ENCODE measurements around the gene UAP1. TPM values are rescaled to one million over a fixed set of nuclear protein-coding genes. Genes with fewer than 3 reads are reported as not detected.

Gene UAP1
- total RNA-seq, 4 donors from 2014 or later: 51.5 to 246 (median 61.8) TPM

DNA sequence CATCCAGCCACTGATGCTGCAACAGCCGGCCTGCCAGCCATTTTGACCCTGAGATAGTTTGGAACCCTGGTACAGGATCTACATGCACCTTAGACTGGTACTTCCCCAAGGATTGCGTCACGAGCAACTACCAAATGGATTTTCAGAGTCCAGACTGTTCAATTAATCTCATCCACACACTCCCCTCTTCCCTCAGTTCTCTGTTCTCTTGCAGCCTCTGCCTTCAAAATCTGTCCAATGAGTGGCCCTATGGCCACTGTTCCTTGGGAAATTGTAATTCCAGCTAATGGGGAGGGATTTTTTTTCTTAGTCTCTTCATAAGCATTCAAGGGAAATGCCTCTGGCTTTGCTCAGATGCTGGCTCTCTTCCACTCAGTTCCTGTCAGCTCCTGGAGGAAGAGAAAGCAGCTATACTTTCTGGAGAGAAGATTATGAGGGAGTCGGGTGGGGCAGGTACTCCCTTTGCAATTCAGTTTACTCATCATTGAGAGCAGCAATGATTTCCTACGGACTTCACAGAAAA is 19.8 kb upstream of the UAP1 start:
- peak overlapping the region; percentile 66 to 81 (median 74) for H3K27ac ChIP-seq (replicated peaks in 1 of 4)
- intact Hi-C loops (cut with DNase I): no loop called here
- H3K27me3 ChIP-seq: no peaks in the 10 kb centered on the region
- H3K4me3 ChIP-seq: no peak overlapping the region
- H3K4me1 ChIP-seq: peaks cover 10 to 16% (median 14%) of the 10 kb centered on the region in 4 donors
- H3K9me3 ChIP-seq: peaks cover 0 to 6% (median 0%) of the 10 kb centered on the region in 4 donors
- H3K36me3 ChIP-seq: no peaks in the 10 kb centered on the region
- WGBS: 40% methylated on average over 5 of the region's 5 CpGs
- no peak for DNase-seq (ENCODE audit: extremely low spot score)
- TF ChIP-seq, protein P1, sequence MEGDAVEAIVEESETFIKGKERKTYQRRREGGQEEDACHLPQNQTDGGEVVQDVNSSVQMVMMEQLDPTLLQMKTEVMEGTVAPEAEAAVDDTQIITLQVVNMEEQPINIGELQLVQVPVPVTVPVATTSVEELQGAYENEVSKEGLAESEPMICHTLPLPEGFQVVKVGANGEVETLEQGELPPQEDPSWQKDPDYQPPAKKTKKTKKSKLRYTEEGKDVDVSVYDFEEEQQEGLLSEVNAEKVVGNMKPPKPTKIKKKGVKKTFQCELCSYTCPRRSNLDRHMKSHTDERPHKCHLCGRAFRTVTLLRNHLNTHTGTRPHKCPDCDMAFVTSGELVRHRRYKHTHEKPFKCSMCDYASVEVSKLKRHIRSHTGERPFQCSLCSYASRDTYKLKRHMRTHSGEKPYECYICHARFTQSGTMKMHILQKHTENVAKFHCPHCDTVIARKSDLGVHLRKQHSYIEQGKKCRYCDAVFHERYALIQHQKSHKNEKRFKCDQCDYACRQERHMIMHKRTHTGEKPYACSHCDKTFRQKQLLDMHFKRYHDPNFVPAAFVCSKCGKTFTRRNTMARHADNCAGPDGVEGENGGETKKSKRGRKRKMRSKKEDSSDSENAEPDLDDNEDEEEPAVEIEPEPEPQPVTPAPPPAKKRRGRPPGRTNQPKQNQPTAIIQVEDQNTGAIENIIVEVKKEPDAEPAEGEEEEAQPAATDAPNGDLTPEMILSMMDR (IDR thresholded peaks at IDR 0.05): peak in 1 of 3 experiments; percentile 6
- peak; percentile 75 to 81 for TF ChIP-seq POLR2AphosphoS5 (IDR thresholded peaks at IDR 0.05)
- TF ChIP-seq POLR2A (IDR thresholded peaks at IDR 0.05; ENCODE audit: low read depth): no peak
- TF ChIP-seq EP300 (IDR thresholded peaks at IDR 0.05): peak; percentile 10

DNA sequence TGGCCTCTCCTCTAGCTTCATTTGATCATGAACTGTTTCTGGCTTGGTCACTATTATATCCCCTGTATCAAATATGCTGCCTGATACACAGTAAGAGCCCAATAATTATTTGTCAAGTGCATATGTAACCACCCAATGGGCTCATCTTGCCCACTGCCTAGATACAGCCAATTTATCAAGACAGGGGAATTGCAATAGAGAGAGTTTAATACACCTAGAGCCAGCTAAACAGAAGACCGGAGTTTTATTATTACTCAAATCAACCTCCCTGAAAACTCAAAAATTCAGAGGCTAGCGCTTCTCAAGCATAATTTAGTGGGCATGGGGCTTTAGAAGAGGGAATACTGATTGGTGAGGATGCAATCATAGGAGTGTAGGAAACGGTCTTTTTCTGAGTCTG is 18.3 kb upstream of the UAP1 start:
- H3K9me3 ChIP-seq: peaks cover 0 to 6% (median 0%) of the 10 kb centered on the region in 4 donors

DNA sequence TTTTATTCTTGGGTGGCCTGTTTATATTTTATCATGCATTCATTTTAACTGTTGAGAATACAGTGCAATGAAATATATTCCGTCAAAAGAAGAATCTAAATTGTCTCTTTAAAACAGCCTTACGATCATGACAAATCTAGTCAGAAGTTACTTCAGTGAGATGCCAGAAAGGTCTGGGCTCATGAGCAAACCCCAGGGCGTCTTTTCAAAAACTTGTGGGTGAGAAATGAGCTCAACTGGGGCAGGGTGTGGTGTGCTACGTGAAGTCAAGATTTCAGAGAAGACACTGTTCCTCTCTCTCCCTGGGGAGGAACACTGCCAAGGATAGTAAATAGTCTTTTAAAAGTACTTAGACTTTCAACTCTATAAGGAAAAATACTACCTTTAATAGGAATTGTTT is 13.4 kb upstream of the UAP1 start:
- Histone ChIP-seq H3K36me3 (no peaks in the 10 kb centered on the region), H3K9me3 (peaks cover 0 to 3% (median 0%) of the 10 kb centered on the region in 4 donors), H3K27ac (replicated peaks in 1 of 4) (peak overlapping the region; percentile 75 to 86 (median 78)), H3K4me1 (peaks cover 0 to 35% (median 25%) of the 10 kb centered on the region in 4 donors), H3K27me3 (no peaks in the 10 kb centered on the region), H3K4me3 (no peak overlapping the region)
- TF ChIP-seq, protein P1 (IDR thresholded peaks at IDR 0.05): no peak
- TF ChIP-seq EP300 (IDR thresholded peaks at IDR 0.05): peak; percentile 27
- no peak for TF ChIP-seq POLR2A (IDR thresholded peaks at IDR 0.05; ENCODE audit: low read depth)
- peak; percentile 63 to 83 for TF ChIP-seq POLR2AphosphoS5 (IDR thresholded peaks at IDR 0.05)
- WGBS: 15% methylated on average over 4 of the region's 4 CpGs
- DNase-seq (ENCODE audit: extremely low spot score): no peak
- intact Hi-C loops (cut with DNase I): no loop called here

More for the DNA sequence above, 18.3 kb upstream of the UAP1 start:
- H3K4me1 ChIP-seq: peaks cover 10 to 21% (median 18%) of the 10 kb centered on the region in 4 donors
- H3K27me3 ChIP-seq: no peaks in the 10 kb centered on the region
- DNase-seq (ENCODE audit: extremely low spot score): no peak
- intact Hi-C loops (cut with DNase I): no loop called here
- no peak overlapping the region for H3K4me3 ChIP-seq
- no peaks in the 10 kb centered on the region for H3K36me3 ChIP-seq
- TF ChIP-seq EP300 (IDR thresholded peaks at IDR 0.05) (no peak), POLR2AphosphoS5 (IDR thresholded peaks at IDR 0.05) (no peak), POLR2A (IDR thresholded peaks at IDR 0.05; ENCODE audit: low read depth) (no peak)
- TF ChIP-seq, protein P1 (IDR thresholded peaks at IDR 0.05): no peak
- no peak overlapping the region for H3K27ac ChIP-seq (replicated peaks in 1 of 4)
- 98% methylated on average over 3 of the region's 3 CpGs for WGBS

DNA sequence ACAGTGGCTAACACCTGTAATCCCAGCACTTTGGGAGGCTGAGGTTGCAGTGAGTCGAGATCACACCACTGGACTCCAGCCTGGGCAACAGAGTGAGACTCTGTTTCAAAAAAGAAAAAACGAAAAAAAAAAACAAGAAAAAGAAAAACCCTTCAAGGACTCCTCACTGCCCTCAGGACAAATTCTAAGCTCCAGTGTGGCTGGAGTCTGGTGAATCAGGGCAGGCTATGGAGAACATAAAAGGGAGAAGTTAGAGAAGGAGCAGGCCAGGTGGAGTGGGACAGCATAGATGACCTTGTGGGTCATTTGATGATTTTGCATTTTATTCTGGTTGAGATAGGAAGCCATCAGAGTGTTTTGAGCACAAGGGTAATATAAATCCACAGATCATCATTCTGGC is 12.5 kb upstream of the UAP1 start:
- peak in 1 of 2 donors; percentile 6 for TF ChIP-seq POLR2AphosphoS5 (IDR thresholded peaks at IDR 0.05)
- no peak for TF ChIP-seq POLR2A (IDR thresholded peaks at IDR 0.05; ENCODE audit: low read depth)
- intact Hi-C loops (cut with DNase I): no loop called here

DNA sequence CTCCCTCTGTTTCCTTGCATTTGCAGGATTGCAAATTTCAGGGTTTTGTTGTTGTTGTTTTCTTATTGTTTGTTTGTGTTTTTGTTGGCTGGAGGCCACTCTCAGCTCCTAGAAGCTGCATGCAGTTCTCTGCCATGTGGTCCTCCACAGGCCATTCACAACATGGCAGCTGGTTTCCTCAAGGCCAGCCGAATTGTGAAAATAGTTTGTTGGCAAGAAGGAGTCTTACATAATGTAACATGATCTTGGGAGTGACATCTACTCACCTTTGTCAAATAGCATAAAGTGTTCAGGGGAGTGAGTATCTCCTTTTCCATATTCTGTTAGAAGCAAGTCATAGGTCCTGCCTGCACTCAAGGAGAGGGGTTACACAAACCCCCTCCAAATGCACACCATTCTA is 10.6 kb upstream of the UAP1 start:
- Histone ChIP-seq H3K9me3 (no peaks in the 10 kb centered on the region), H3K4me3 (no peak overlapping the region), H3K27ac (replicated peaks in 1 of 4) (peak overlapping the region in 3 of 4 donors; percentile 72 to 86 (median 72)), H3K27me3 (no peaks in the 10 kb centered on the region), H3K4me1 (peaks cover 0 to 41% (median 25%) of the 10 kb centered on the region in 4 donors), H3K36me3 (no peaks in the 10 kb centered on the region)
- intact Hi-C loops (cut with DNase I): no loop called here
- no peak for DNase-seq (ENCODE audit: extremely low spot score)
- TF ChIP-seq, protein P1 (IDR thresholded peaks at IDR 0.05): no peak
- no peak for TF ChIP-seq POLR2A (IDR thresholded peaks at IDR 0.05; ENCODE audit: low read depth)
- TF ChIP-seq POLR2AphosphoS5 (IDR thresholded peaks at IDR 0.05): no peak
- no peak for TF ChIP-seq EP300 (IDR thresholded peaks at IDR 0.05)
- WGBS: 100% methylated on average over 1 of the region's 1 CpG

More for the DNA sequence above, 12.5 kb upstream of the UAP1 start:
- Histone ChIP-seq H3K4me3 (no peak overlapping the region), H3K9me3 (no peaks in the 10 kb centered on the region), H3K36me3 (no peaks in the 10 kb centered on the region), H3K27ac (replicated peaks in 1 of 4) (peak overlapping the region; percentile 75 to 86 (median 78)), H3K27me3 (no peaks in the 10 kb centered on the region), H3K4me1 (peaks cover 0 to 35% (median 25%) of the 10 kb centered on the region in 4 donors)
- WGBS: 51% methylated on average over 2 of the region's 2 CpGs
- no peak for DNase-seq (ENCODE audit: extremely low spot score)

All from esophagus muscularis mucosa (tissue), 4 donors.